KMS-11 (cell line): ENCODE measurements around the gene AFF1.

Source experiments
- H2AFZ ChIP-seq: fragments of 200-600 bp; sonication (generic); 2 replicates; pipeline ENCODE4 v1.6.1; 2016; ENCODE audit warnings: antibody characterized with exemption, mixed run types, low read depth
- H3K27ac ChIP-seq: fragments of 200-600 bp; sonication (generic); 2 replicates; pipeline ENCODE4 v1.6.1; 2016; ENCODE audit warnings: mild to moderate bottlenecking, mixed run types
- H3K27me3 ChIP-seq: fragments of 200-600 bp; sonication (generic); 2 replicates; pipeline ENCODE4 v1.6.1; 2017; ENCODE audit warnings: mild to moderate bottlenecking, low read depth, mixed run types, moderate library complexity; ENCODE audit not compliant: insufficient read depth
- H3K36me3 ChIP-seq: fragments of 200-600 bp; sonication (generic); 2 replicates; pipeline ENCODE4 v1.6.1; 2017; ENCODE audit warnings: mild to moderate bottlenecking, mixed run types; ENCODE audit not compliant: insufficient read depth
- H3K4me1 ChIP-seq: fragments of 200-600 bp; sonication (generic); 2 replicates; pipeline ENCODE4 v1.6.1; 2016; ENCODE audit warnings: mild to moderate bottlenecking, low read depth, mixed run types; ENCODE audit not compliant: poor library complexity, severe bottlenecking
- H3K4me2 ChIP-seq: fragments of 200-600 bp; sonication (generic); 2 replicates; pipeline ENCODE4 v1.7.0; 2016; ENCODE audit warnings: mild to moderate bottlenecking, mixed run types
- H3K4me3 ChIP-seq: fragments of 200-600 bp; sonication (generic); IDR thresholded peaks from 2 replicates; pipeline ENCODE4 v1.6.1; 2017; ENCODE audit warnings: low read depth, low read length, mixed read lengths; ENCODE audit not compliant: insufficient read depth
- H3K79me2 ChIP-seq: fragments of 200-600 bp; sonication (generic); 2 replicates; pipeline ENCODE4 v1.6.1; 2016; ENCODE audit warnings: low read depth, mixed run types; ENCODE audit not compliant: insufficient read depth
- H3K9ac ChIP-seq: fragments of 200-600 bp; sonication (generic); 2 replicates; pipeline ENCODE4 v1.6.1; 2016; ENCODE audit warnings: mild to moderate bottlenecking, mixed run types
- H4K20me1 ChIP-seq: fragments of 200-600 bp; sonication (generic); 2 replicates; pipeline ENCODE4 v1.6.1; 2016; ENCODE audit warnings: mild to moderate bottlenecking, mixed run types; ENCODE audit not compliant: insufficient read depth
- TF ChIP-seq, protein P1 (sequence below): fragments of 200-600 bp; sonication (generic); conservative IDR thresholded peaks from 2 replicates; pipeline ENCODE4 v1.6.1; 2017; ENCODE audit warnings: low read depth, mild to moderate bottlenecking, antibody characterized with exemption, low read length, moderate library complexity, mixed read lengths

The AFF1 gene

DNA sequence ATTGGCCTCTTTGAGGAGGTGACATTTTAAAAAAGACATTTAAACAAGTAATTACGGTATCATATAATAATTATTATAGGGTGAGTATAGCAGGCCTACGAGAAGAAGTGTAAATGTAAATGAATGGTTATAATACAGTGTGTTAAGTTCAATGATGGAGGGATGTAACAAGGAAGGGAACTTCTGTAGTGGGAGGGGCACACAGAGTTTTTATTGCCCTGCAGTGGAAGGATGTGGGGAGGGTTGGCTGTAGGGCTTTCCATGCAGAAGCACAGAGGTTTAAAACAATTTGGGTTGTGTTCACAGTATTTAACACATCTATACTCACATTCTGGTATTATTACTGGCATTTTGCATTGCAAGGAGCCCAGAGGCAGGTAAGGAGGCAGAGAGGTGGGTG is 41.1 kb downstream of the AFF1 start:
- no peak overlapping the region for H3K4me2 ChIP-seq
- H3K9ac ChIP-seq = no peak overlapping the region
- peaks cover 97% of the 10 kb centered on the region for H3K79me2 ChIP-seq
- peaks cover 47% of the 10 kb centered on the region for H3K4me1 ChIP-seq
- no peaks in the 10 kb centered on the region for H3K27me3 ChIP-seq
- H3K36me3 ChIP-seq = no peaks in the 10 kb centered on the region
- H2AFZ ChIP-seq = no peak overlapping the region
- H4K20me1 ChIP-seq = 0 out of 2 replicates have a peak, but pooled peaks cover 6% of the 10 kb centered on the region
- no peak overlapping the region for H3K4me3 ChIP-seq
- H3K27ac ChIP-seq = no peak overlapping the region
- TF ChIP-seq, protein P1, sequence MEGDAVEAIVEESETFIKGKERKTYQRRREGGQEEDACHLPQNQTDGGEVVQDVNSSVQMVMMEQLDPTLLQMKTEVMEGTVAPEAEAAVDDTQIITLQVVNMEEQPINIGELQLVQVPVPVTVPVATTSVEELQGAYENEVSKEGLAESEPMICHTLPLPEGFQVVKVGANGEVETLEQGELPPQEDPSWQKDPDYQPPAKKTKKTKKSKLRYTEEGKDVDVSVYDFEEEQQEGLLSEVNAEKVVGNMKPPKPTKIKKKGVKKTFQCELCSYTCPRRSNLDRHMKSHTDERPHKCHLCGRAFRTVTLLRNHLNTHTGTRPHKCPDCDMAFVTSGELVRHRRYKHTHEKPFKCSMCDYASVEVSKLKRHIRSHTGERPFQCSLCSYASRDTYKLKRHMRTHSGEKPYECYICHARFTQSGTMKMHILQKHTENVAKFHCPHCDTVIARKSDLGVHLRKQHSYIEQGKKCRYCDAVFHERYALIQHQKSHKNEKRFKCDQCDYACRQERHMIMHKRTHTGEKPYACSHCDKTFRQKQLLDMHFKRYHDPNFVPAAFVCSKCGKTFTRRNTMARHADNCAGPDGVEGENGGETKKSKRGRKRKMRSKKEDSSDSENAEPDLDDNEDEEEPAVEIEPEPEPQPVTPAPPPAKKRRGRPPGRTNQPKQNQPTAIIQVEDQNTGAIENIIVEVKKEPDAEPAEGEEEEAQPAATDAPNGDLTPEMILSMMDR = no peak

DNA sequence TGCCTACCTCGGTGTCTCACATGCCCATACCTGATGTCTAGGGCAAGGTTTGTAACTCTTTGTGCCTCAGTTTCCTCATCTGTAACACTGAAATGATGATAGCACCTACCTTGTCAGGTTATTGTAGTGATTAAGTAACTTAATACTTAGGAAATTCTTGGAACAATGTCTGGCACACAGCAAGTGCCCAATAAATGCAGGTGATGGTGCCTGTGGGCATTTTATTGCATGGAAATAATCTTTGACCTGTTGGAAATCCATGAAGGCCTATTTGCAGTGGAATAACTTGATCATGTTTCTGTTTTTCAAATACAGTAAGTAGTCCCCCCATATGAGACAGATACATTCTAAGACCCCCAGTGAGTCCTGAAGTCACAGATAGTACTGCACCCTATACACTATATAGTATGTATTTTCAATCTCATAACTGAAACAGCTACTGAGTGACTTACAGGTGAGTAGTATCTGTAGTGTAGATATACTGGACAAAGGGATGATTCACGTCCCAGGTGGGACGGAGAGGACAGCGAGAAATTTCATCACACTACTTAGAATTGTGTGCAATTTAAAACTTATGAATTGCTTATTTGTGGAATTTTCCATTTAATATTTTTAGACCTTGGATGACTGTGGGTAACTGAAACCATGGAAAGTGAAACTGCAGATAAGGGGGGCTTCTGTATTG is 42.1 kb downstream of the AFF1 start:
- H2AFZ ChIP-seq = no peak overlapping the region
- H3K4me2 ChIP-seq = no peak overlapping the region
- TF ChIP-seq, protein P1 = no peak
- no peak overlapping the region for H3K4me3 ChIP-seq
- no peaks in the 10 kb centered on the region; the same call in 1 of the 2 replicates for H3K36me3 ChIP-seq
- peaks cover 37% of the 10 kb centered on the region for H3K4me1 ChIP-seq
- H3K27me3 ChIP-seq = no peaks in the 10 kb centered on the region
- no peak overlapping the region for H3K27ac ChIP-seq
- H4K20me1 ChIP-seq = 0 out of 2 replicates have a peak, but pooled peaks cover 6% of the 10 kb centered on the region
- no peak overlapping the region for H3K9ac ChIP-seq
- peaks cover 97% of the 10 kb centered on the region for H3K79me2 ChIP-seq

DNA sequence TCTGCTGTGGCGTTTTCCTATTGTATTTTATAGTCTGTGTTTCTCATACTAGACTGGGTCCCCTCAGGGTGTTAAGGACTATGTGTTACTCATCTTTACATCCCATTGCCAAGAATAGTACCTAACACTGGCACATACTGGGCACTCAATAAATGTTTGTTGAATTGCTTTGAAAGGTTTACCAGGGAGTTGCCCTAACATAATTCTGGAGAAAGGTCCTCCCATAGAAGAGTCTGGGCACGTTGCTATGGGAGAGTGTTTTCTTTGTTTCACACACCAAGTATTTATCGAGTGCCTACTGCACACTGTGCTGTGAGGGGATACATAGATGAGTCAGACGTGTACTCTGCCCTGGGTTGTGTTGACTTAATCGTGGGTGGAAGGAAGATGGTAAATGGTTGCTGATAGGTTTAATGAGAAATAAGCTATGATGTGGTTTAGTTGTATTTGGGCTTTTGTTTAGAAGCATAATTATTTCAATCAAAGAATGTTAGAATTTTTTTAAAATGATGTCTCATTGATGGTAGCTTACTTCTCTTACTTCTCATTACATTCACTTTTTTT is 42.9 kb downstream of the AFF1 start:
- peaks cover 98% of the 10 kb centered on the region for H3K79me2 ChIP-seq
- TF ChIP-seq, protein P1 = no peak
- no peak overlapping the region for H3K27ac ChIP-seq
- H4K20me1 ChIP-seq = 0 out of 2 replicates have a peak, but pooled peaks cover 6% of the 10 kb centered on the region
- peaks cover 29% of the 10 kb centered on the region for H3K4me1 ChIP-seq
- H3K9ac ChIP-seq = no peak overlapping the region
- no peaks in the 10 kb centered on the region for H3K27me3 ChIP-seq
- no peak overlapping the region for H2AFZ ChIP-seq
- H3K4me3 ChIP-seq = no peak overlapping the region
- no peak overlapping the region for H3K4me2 ChIP-seq
- no peaks in the 10 kb centered on the region; the same call in 1 of the 2 replicates for H3K36me3 ChIP-seq

DNA sequence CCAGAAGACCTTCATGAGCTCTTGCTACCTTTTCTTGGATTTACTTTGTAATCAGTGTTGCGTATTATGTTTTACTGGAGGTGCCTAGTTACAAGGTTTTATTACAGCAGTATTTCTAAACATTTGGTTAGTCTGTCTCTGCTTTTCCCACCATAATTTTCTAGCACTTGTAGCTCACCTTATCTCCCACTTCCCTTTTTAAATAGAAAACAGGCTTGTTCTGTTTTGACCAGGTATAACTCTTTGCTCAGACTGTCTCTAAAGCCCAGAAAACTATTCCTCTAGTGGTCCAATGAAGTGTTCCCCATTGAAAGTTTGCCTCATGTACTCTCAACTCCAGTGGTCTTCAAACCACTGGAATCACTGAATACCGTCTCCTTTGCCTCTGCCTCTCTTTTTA is 43.9 kb downstream of the AFF1 start:
- Histone ChIP-seq H3K79me2 (peaks cover 95% of the 10 kb centered on the region), H3K4me1 (peaks cover 19% of the 10 kb centered on the region), H3K4me2 (no peak overlapping the region)

More for the DNA sequence above, 43.9 kb downstream of the AFF1 start:
- no peaks in the 10 kb centered on the region; the same call in 1 of the 2 replicates for H3K36me3 ChIP-seq
- TF ChIP-seq, protein P1 = no peak
- 0 out of 2 replicates have a peak, but pooled peaks cover 3% of the 10 kb centered on the region for H4K20me1 ChIP-seq
- no peak overlapping the region for H3K9ac ChIP-seq
- H3K27ac ChIP-seq = no peak overlapping the region
- H3K4me3 ChIP-seq = no peak overlapping the region
- H3K27me3 ChIP-seq = no peaks in the 10 kb centered on the region
- H2AFZ ChIP-seq = no peak overlapping the region
